C4-2B (cell line): ENCODE measurements around the gene IGDCC3.

ENCODE experiments used
- ZFX ChIP-seq: fragments of 450-650 bp; IDR thresholded peaks from 2 replicates; pipeline ENCODE4 v1.6.1; 2017
- TF ChIP-seq, protein P1 (sequence below): fragments of 450-650 bp; conservative IDR thresholded peaks from 2 replicates; pipeline ENCODE4 v1.5.1; 2017; ENCODE audit warnings: mild to moderate bottlenecking

DNA sequence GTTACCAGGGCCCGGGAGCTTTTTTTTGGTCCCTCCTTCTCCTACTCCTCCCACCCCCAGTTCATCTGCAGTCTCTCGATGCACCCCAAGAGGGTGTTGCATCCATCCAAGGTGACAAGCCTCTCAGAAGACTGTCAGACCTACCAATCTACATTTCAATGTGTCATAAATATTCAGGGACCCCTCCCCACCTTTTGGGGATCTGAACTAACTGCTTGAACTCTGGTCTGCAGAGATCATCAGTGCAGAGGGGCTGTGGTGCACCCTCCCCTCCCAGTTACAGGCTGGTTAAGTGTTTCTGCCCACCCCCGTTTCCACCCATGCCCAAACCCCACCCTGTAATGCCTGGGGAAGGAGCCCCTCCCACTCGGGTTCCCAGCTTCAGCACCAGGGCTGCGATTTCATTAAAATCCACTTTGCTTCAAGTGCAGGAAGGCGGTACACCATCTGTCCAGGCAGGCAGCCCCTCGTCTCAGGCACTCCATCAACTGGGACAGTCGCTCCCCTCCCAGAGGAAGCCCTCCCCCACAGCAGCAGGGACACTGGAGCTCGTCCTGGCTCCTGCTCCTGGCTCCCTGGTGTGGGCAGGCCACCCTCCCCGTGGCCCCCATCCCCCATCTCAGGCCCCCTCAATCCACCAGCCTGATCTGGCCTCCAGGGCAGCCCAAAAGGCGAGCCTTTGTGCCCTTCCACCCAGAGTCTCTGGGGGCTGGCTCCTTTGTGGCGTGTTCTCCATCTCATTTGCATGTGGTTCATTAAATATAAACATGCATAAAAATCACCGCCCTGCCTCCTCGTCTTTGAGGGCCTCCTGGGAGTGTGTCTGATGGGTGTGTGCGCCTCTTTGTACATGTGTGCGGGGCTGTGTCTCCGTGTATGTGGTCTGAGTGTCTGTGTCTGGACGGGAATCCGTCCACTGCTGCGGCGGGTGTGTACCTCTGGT is 41.0 kb downstream of the IGDCC3 start:
- TF ChIP-seq, protein P1, sequence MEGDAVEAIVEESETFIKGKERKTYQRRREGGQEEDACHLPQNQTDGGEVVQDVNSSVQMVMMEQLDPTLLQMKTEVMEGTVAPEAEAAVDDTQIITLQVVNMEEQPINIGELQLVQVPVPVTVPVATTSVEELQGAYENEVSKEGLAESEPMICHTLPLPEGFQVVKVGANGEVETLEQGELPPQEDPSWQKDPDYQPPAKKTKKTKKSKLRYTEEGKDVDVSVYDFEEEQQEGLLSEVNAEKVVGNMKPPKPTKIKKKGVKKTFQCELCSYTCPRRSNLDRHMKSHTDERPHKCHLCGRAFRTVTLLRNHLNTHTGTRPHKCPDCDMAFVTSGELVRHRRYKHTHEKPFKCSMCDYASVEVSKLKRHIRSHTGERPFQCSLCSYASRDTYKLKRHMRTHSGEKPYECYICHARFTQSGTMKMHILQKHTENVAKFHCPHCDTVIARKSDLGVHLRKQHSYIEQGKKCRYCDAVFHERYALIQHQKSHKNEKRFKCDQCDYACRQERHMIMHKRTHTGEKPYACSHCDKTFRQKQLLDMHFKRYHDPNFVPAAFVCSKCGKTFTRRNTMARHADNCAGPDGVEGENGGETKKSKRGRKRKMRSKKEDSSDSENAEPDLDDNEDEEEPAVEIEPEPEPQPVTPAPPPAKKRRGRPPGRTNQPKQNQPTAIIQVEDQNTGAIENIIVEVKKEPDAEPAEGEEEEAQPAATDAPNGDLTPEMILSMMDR = no peak
- no peak for TF ChIP-seq ZFX
